Stimulated activated CD4-positive, alpha-beta T cell treated with anti-CD3 and anti-CD28 coated beads, TNF-alpha, amount 100 ng/mL, for 1 hour (primary cell): ENCODE results near the gene ELP5.

ENCODE experiments used
- DNase-seq, 3 donors: peaks; one replicate each; pipeline ENCODE4 v3.0.0-alpha.2; 2020; ENCODE audit warnings: low read depth in 3 of 3, low spot score in 1 of 3

The ELP5 gene

GRCh38 chr17:7308625-7309433 is 56.8 kb downstream of the ELP5 start:
- peak; percentile 64 to 77 (median 71) for DNase-seq
